Uterus (tissue), 2 donors: Measurements from ENCODE around the gene SUPT4H1.

Experiments used
- CTCF ChIP-seq, 4 experiments: fragments of 200-600 bp in 2 of 4; fragments of 450-650 bp in 2 of 4; sonication (generic) in 2 of 4; IDR thresholded peaks; one replicate each; pipeline ENCODE4 v1.5.1; 2016 to 2019; ENCODE audit warnings: antibody characterized with exemption in 4 of 4, mild to moderate bottlenecking in 2 of 4, moderate library complexity in 1 of 4
- POLR2A ChIP-seq, 2 donors: fragments of 450-650 bp; IDR thresholded peaks; one replicate each; pipeline ENCODE4 v1.6.1; 2016; ENCODE audit warnings: antibody characterized with exemption in 2 of 2, mild to moderate bottlenecking in 1 of 2, moderate library complexity in 1 of 2

DNA sequence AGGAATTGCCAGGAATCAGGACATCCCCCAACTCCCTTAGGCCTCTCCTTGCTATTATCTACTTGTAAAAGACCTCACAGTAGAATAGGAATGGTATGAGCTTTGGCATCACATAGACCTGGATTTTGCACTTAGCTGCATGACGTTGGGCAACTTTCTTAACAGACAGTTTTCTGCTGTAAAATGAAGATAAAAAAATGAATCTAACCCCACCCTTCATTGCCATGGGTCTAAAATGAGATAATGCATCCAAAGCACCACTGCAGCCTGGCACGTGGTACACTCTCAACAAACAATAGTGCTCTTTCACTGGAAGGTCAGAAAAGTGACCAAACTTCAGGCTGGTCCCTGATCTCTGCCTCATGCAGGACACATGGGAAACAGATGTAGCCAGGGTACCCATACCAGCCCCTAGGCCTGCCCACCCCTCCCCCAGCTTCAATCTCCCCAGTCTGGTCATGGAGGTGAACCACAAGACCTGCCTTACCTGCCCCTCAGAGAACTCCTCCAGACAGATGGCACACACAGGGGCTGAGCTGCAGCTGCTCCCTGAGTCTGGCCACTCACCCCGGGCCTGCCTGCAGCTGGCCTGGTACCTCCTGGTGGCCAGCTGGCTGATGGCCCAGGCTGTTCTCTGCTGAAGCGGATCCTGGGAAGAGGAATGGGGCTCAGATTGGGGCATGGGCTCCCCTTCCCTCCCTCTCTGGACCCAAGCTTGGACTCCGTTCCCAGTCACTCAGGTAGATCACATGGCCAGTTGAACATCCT is 8.5 kb upstream of the SUPT4H1 start:
- TF ChIP-seq CTCF (IDR thresholded peaks at IDR 0.05) (no peak), POLR2A (IDR thresholded peaks at IDR 0.05) (no peak)
